H1 (cell line): ENCODE results near the gene KANSL3.

Experiments
- CREB1 ChIP-seq: IDR thresholded peaks from 2 replicates; pipeline ENCODE4 v1.6.1; 2012; ENCODE audit warnings: inconsistent platforms
- CTCF ChIP-seq, 3 experiments: IDR thresholded peaks; 1 replicate in 2 of 3; 2 replicates in 1 of 3; pipeline versions ENCODE4 v1.5.1 to v1.6.1; 2011; ENCODE audit warnings: low read length in 3 of 3, mild to moderate bottlenecking in 3 of 3, inconsistent platforms in 2 of 3, low read depth in 1 of 3, moderate library complexity in 1 of 3; ENCODE audit not compliant: insufficient read depth in 1 of 3; ENCODE audit errors: control extremely low read depth in 1 of 3
- HDAC6 ChIP-seq: IDR thresholded peaks from one replicate; pipeline ENCODE4 v1.7.1; 2012; ENCODE audit warnings: low read depth, mild to moderate bottlenecking, inconsistent platforms, low read length, moderate library complexity
- YY1 ChIP-seq: IDR thresholded peaks from 2 replicates; pipeline ENCODE4 v1.6.1; 2011; ENCODE audit warnings: low read depth, mild to moderate bottlenecking, low read length
- ZNF274 ChIP-seq: IDR thresholded peaks from 2 replicates; pipeline ENCODE4 v1.7.0; 2012; ENCODE audit warnings: low read length, borderline replicate concordance; ENCODE audit errors: extremely low read depth

- TF ChIP-seq CREB1 (no peak), YY1 (no peak), HDAC6 (no peak), ZNF274 (no peak), CTCF (IDR thresholded peaks at IDR 0.05; ENCODE audit: control extremely low read depth in 1 of 3, insufficient read depth in 1 of 3, low read depth in 1 of 3, low read length in 3 of 3) (no peak)
These were observed 4.5 kb downstream of the KANSL3 start for GRCh38 chr2:96633641-96634040.
